Trophoblast cell (in vitro differentiated cells and primary cell): Measurements from ENCODE around the gene ACBD6.
"Not testable (repeated sequence)": the region's sequence is repeated elsewhere in the genome, so short reads cannot be mapped to it uniquely, and the experiment has no call there.

ENCODE experiments used
- DNase-seq, 2 donors: peaks; one replicate each; pipeline ENCODE4 v3.0.0-alpha.2; 2016
- H2AFZ ChIP-seq: 2 replicates; pipeline ENCODE4 v1.6.1; 2013; ENCODE audit warnings: low read length, moderate library complexity, mild to moderate bottlenecking; ENCODE audit not compliant: insufficient read depth, poor library complexity
- H2AK5ac ChIP-seq: 2 replicates; pipeline ENCODE4 v1.6.1; 2013; ENCODE audit warnings: mild to moderate bottlenecking, low read length
- H2BK120ac ChIP-seq: 2 replicates; pipeline ENCODE4 v1.6.1; 2013; ENCODE audit warnings: low read length, mild to moderate bottlenecking, moderate library complexity; ENCODE audit not compliant: insufficient read depth, poor library complexity
- H2BK12ac ChIP-seq: 2 replicates; pipeline ENCODE4 v1.6.1; 2013; ENCODE audit warnings: mild to moderate bottlenecking, low read length, moderate library complexity
- H2BK5ac ChIP-seq: 2 replicates; pipeline ENCODE4 v1.6.1; 2013; ENCODE audit warnings: low read length, low read depth, moderate library complexity, mild to moderate bottlenecking; ENCODE audit not compliant: poor library complexity
- H3K14ac ChIP-seq: 2 replicates; pipeline ENCODE4 v1.6.1; 2013; ENCODE audit warnings: mild to moderate bottlenecking, low read length
- H3K18ac ChIP-seq: 2 replicates; pipeline ENCODE4 v1.6.1; 2013; ENCODE audit warnings: mild to moderate bottlenecking, low read length
- H3K23ac ChIP-seq: 2 replicates; pipeline ENCODE4 v1.6.1; 2013; ENCODE audit warnings: low read length
- H3K27ac ChIP-seq: 2 replicates; pipeline ENCODE4 v1.5.1; 2013; ENCODE audit warnings: low read depth, mild to moderate bottlenecking, inconsistent platforms, low read length, moderate library complexity
- H3K27me3 ChIP-seq: 2 replicates; pipeline ENCODE4 v1.6.1; 2013; ENCODE audit warnings: inconsistent platforms, mild to moderate bottlenecking, low read length, moderate library complexity; ENCODE audit not compliant: insufficient read depth
- H3K36me3 ChIP-seq, 2 experiments: 1 replicate in 1 of 2; 2 replicates in 1 of 2; pipeline ENCODE4 v1.6.1; 2013; ENCODE audit warnings: low read length in 2 of 2, mild to moderate bottlenecking in 2 of 2, moderate library complexity in 1 of 2; ENCODE audit not compliant: insufficient read depth in 2 of 2, control insufficient read depth in 1 of 2
- H3K4ac ChIP-seq: 2 replicates; pipeline ENCODE4 v1.6.1; 2013; ENCODE audit warnings: low read depth, mild to moderate bottlenecking, low read length, moderate library complexity
- H3K4me1 ChIP-seq, 2 experiments: 1 replicate in 1 of 2; 2 replicates in 1 of 2; pipeline ENCODE4 v1.6.1; 2013; ENCODE audit warnings: low read length in 2 of 2, mild to moderate bottlenecking in 2 of 2, moderate library complexity in 1 of 2; ENCODE audit not compliant: insufficient read depth in 2 of 2, control insufficient read depth in 1 of 2
- H3K4me2 ChIP-seq: 2 replicates; pipeline ENCODE4 v1.6.1; 2013; ENCODE audit warnings: inconsistent platforms, mild to moderate bottlenecking, low read length, moderate library complexity
- H3K4me3 ChIP-seq: 2 replicates; pipeline ENCODE4 v1.5.1; 2013; ENCODE audit warnings: mild to moderate bottlenecking, low read depth, low read length, inconsistent platforms
- H3K79me1 ChIP-seq: one replicate; pipeline ENCODE4 v1.6.1; 2013; ENCODE audit warnings: low read length
- H3K79me2 ChIP-seq: 2 replicates; pipeline ENCODE4 v1.6.1; 2013; ENCODE audit warnings: low read length, mild to moderate bottlenecking; ENCODE audit not compliant: control insufficient read depth, insufficient read depth, poor library complexity
- H3K9ac ChIP-seq: 2 replicates; pipeline ENCODE4 v1.6.1; 2013; ENCODE audit warnings: mild to moderate bottlenecking, low read length
- H3K9me3 ChIP-seq: 2 replicates; pipeline ENCODE4 v1.6.1; 2013; ENCODE audit warnings: low read depth, mild to moderate bottlenecking, control low read depth, inconsistent platforms, low read length; ENCODE audit not compliant: insufficient read depth
- H4K12ac ChIP-seq: 2 replicates; pipeline ENCODE4 v1.6.1; 2013; ENCODE audit warnings: low read depth, mild to moderate bottlenecking, low read length, moderate library complexity
- H4K8ac ChIP-seq: 2 replicates; pipeline ENCODE4 v1.6.1; 2013; ENCODE audit warnings: low read depth, mild to moderate bottlenecking, low read length, moderate library complexity
- H4K91ac ChIP-seq: one replicate; pipeline ENCODE4 v1.6.1; 2013; ENCODE audit warnings: low read depth, mild to moderate bottlenecking, low read length, moderate library complexity
- WGBS: extraction: QIAGEN DNeasy Blood & Tissue Kit; methylation state at CpG from one replicate; pipeline ENCODE4 v1.1.7; 2013; ENCODE audit warnings: missing lambda C conversion rate; ENCODE audit not compliant: insufficient read length, insufficient coverage; ENCODE audit errors: extremely low coverage; 5-methylcytosine and 5-hydroxymethylcytosine counted together

ACBD6 gene

DNA sequence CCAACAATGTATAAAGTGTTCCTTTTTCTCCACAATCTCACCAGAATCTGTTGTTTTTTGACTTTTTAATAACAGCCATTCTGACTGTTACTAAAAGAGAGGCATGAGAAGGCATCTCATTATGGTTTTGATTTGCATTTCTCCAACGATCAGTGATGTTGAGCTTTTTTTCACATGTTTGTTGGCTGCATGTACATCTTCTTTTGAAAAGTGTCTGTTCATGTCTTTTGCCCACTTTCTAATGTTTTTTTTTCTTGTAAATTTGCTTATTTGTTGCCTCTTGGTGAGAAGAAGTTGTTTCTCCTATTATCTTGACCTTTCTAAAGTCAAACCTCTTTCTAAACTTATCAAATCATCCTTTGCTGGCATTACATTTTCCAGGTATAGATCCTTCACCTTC is 80.8 kb downstream of the ACBD6 start:
- Histone ChIP-seq H3K79me1 (no peaks in the 10 kb centered on the region), H3K9ac (no peak overlapping the region), H3K79me2 (no peaks in the 10 kb centered on the region), H3K14ac (no peak overlapping the region), H4K8ac (no peak overlapping the region), H2AK5ac (no peak overlapping the region), H3K4me2 (no peak overlapping the region), H2BK12ac (no peak overlapping the region), H3K36me3 (no peaks in the 10 kb centered on the region), H3K4me3 (no peak overlapping the region), H3K23ac (no peak overlapping the region), H2AFZ (no peak overlapping the region), H3K27me3 (no peaks in the 10 kb centered on the region), H3K9me3 (no peaks in the 10 kb centered on the region), H3K4ac (no peak overlapping the region), H3K27ac (no peak overlapping the region), H4K12ac (no peak overlapping the region), H4K91ac (no peak overlapping the region), H2BK120ac (no peak overlapping the region), H2BK5ac (no peak overlapping the region), H3K18ac (no peak overlapping the region), H3K4me1 (no peaks in the 10 kb centered on the region)
- WGBS, result no CpG with 5 or more reads among the region's 1 CpG
- no peak for DNase-seq

DNA sequence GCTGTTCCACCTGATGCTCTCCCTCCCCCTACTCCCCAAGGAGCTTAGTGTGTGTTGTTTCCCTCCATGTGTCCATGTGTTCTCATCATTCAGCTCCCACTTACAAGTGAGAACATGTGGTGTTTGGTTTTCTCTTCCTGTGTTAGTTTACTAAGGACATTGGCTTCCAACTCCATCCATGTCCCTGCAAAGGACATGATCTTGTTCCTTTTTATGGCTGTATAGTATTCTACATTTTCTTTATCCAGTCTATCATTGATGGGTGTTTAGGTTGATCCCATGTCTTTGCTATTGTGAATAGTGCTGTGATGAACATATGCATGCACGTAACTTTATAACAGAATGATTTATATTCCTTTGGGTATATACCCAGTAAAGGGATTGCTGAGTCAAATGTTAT is 81.2 kb downstream of the ACBD6 start:
- not testable (repeated sequence) for H2BK12ac ChIP-seq, H3K36me3 ChIP-seq, H3K4me3 ChIP-seq, H3K79me2 ChIP-seq, H3K79me1 ChIP-seq, H3K23ac ChIP-seq, H2BK5ac ChIP-seq, H3K4ac ChIP-seq, H2AK5ac ChIP-seq, H3K18ac ChIP-seq, H4K12ac ChIP-seq, H3K9me3 ChIP-seq, H3K4me2 ChIP-seq, H3K27me3 ChIP-seq, DNase-seq, H3K4me1 ChIP-seq, H2BK120ac ChIP-seq, H3K27ac ChIP-seq, H4K91ac ChIP-seq, H2AFZ ChIP-seq, H3K9ac ChIP-seq, H3K14ac ChIP-seq, H4K8ac ChIP-seq
- WGBS, result no CpG with 5 or more reads among the region's 1 CpG

DNA sequence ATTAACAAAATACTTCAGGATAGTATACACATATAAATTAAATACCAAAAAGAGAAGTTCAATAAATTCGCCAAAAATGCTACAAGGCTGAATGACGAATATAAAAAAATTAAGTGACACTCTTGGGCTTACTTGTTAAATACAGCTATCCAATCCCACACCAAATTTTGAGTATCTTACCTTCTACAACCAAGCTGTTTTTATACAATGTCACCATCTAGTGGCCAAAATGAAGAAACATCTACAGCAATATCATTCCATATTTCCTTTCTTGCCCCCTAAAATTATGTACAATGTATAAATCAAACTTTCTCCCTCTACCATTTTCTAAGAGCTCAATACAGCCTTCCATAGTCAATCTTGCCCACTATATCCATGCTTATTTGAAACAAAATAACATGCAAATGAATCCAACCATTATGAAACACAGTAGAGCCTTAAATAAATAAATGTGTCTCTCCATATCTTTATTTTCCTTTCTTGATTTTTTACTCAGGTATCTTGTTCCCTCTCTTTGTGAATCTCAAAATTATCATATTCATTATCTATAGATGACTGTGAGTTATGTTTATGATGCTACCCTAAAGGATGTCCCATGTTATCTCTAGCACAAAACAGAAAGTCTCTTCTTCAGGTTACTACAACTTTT is 86.3 kb downstream of the ACBD6 start:
- Histone ChIP-seq H3K36me3 (peaks cover 1 to 2% of the 10 kb centered on the region in 2 experiments), H2AK5ac (no peak overlapping the region), H3K4ac (no peak overlapping the region), H3K4me3 (no peak overlapping the region), H3K23ac (no peak overlapping the region), H3K79me1 (no peaks in the 10 kb centered on the region), H3K9me3 (no peaks in the 10 kb centered on the region), H3K27ac (no peak overlapping the region), H2BK120ac (no peak overlapping the region), H3K14ac (no peak overlapping the region), H2BK5ac (no peak overlapping the region), H3K18ac (no peak overlapping the region), H3K4me2 (no peak overlapping the region), H3K4me1 (no peaks in the 10 kb centered on the region), H4K8ac (no peak overlapping the region), H3K79me2 (no peaks in the 10 kb centered on the region), H3K9ac (no peak overlapping the region), H3K27me3 (no peaks in the 10 kb centered on the region), H4K12ac (no peak overlapping the region), H4K91ac (no peak overlapping the region), H2AFZ (no peak overlapping the region), H2BK12ac (no peak overlapping the region)
- peak in 1 of 2 donors; percentile 76 for DNase-seq
- WGBS, result no CpG with 5 or more reads among the region's 2 CpGs

DNA sequence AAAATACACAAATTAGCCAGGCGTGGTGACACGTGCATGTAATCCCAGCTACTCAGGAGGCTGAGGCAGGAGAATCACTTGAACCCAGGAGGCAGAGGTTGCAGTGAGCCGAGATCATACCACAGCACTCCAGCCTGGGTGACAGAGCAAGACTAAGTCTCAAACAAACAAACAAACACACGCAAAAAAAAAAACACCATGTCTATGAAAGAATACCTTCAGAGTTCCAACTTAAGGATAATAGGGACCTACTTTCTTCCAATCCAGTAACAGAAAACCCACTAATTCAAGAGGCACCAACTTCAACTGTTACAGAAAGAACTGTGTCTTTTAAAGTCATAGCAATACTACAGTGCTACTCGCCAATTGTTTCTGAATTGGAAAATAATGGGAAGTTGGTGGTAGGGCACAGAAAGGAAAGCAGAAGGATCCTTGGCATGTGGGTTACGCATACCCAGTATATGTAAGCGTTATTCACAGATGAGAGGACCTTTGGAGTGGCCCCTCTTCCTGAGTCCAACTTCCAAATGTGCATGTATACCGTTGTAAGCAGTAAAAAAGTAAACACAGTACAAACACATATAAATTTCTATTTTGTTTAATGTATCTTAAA is 87.0 kb downstream of the ACBD6 start:
- no peak overlapping the region for H3K4me3 ChIP-seq
- H3K4me1 ChIP-seq, result no peaks in the 10 kb centered on the region
- no peak overlapping the region for H3K9ac ChIP-seq
- no peak overlapping the region for H3K4me2 ChIP-seq
- no peak overlapping the region for H2AFZ ChIP-seq
- H4K91ac ChIP-seq, result no peak overlapping the region
- no peak overlapping the region for H2AK5ac ChIP-seq
- no peaks in the 10 kb centered on the region for H3K79me1 ChIP-seq
- no peak overlapping the region for H3K4ac ChIP-seq
- no peak overlapping the region for H3K27ac ChIP-seq
- H3K9me3 ChIP-seq, result no peaks in the 10 kb centered on the region
- no peak overlapping the region for H2BK12ac ChIP-seq
- no CpG with 5 or more reads among the region's 8 CpGs for WGBS
- no peak overlapping the region for H4K8ac ChIP-seq
- no peak for DNase-seq
- no peak overlapping the region for H4K12ac ChIP-seq
- H3K23ac ChIP-seq, result no peak overlapping the region
- no peaks in the 10 kb centered on the region for H3K79me2 ChIP-seq
- no peaks in the 10 kb centered on the region for H3K27me3 ChIP-seq
- H3K14ac ChIP-seq, result no peak overlapping the region
- H2BK120ac ChIP-seq, result no peak overlapping the region
- peaks cover 1 to 2% of the 10 kb centered on the region in 2 experiments for H3K36me3 ChIP-seq
- no peak overlapping the region for H3K18ac ChIP-seq
- no peak overlapping the region for H2BK5ac ChIP-seq
